Activated CD8-positive, alpha-beta memory T cell treated with anti-CD3 and anti-CD28 coated beads, Interleukin-2, amount 50 U/mL, for 48 hours (primary cell): Measurements from ENCODE around the gene PTPN3.

Experiments
- DNase-seq: peaks from one replicate; pipeline ENCODE4 v3.0.0-alpha.2; 2020

The PTPN3 gene

GRCh38 chr9:109419531-109419930 is 78.6 kb downstream of the PTPN3 start:
- DNase-seq = no peak

- DNase-seq = no peak
Measured at GRCh38 chr9:109418827-109419226, 79.3 kb downstream of the PTPN3 start.

- no peak for DNase-seq
Measured at GRCh38 chr9:109417585-109418544, 80.2 kb downstream of the PTPN3 start.

- DNase-seq = no peak
Measured at GRCh38 chr9:109417054-109417453, 81.1 kb downstream of the PTPN3 start.

- no peak for DNase-seq
Measured at GRCh38 chr9:109416135-109416706, 81.9 kb downstream of the PTPN3 start.

- DNase-seq = no peak
Measured at GRCh38 chr9:109414125-109414785, 83.9 kb downstream of the PTPN3 start.

GRCh38 chr9:109411798-109412352 is 86.2 kb downstream of the PTPN3 start:
- no peak for DNase-seq

GRCh38 chr9:109411069-109411761 is 86.9 kb downstream of the PTPN3 start:
- no peak for DNase-seq

- peak; percentile 62 for DNase-seq
Measured at GRCh38 chr9:109409773-109410397, 88.2 kb downstream of the PTPN3 start.

- DNase-seq = no peak
Measured at GRCh38 chr9:109408759-109409462, 89.2 kb downstream of the PTPN3 start.

GRCh38 chr9:109403766-109404320 is 94.3 kb downstream of the PTPN3 start:
- DNase-seq = peak; percentile 13

GRCh38 chr9:109403116-109403515 is 95.0 kb downstream of the PTPN3 start:
- no peak for DNase-seq

- DNase-seq = no peak
Measured at GRCh38 chr9:109401990-109402318, 96.2 kb downstream of the PTPN3 start.

GRCh38 chr9:109401169-109401989 is 96.7 kb downstream of the PTPN3 start:
- peak; percentile 77 for DNase-seq

GRCh38 chr9:109399258-109399767 is 98.8 kb downstream of the PTPN3 start:
- no peak for DNase-seq

GRCh38 chr9:109391176-109391575 is 106.9 kb downstream of the PTPN3 start:
- DNase-seq = no peak

GRCh38 chr9:109387856-109388255 is 110.3 kb downstream of the PTPN3 start:
- DNase-seq = no peak

GRCh38 chr9:109387206-109387605 is 110.9 kb downstream of the PTPN3 start:
- DNase-seq = no peak

GRCh38 chr9:109385499-109385898 is 112.6 kb downstream of the PTPN3 start:
- DNase-seq = no peak

GRCh38 chr9:109383947-109384346 is 114.2 kb downstream of the PTPN3 start:
- DNase-seq = no peak
